AG09319 (cell line): Measurements from ENCODE around the gene MGST2.

Source experiments
- DNase-seq: peaks from one replicate; pipeline ENCODE4 v3.0.0-alpha.2; 2010; ENCODE audit warnings: low read depth; ENCODE audit errors: extremely low read depth
- TF ChIP-seq, protein P1 (sequence below): IDR thresholded peaks from 2 replicates; pipeline ENCODE4 v1.5.1; 2011; ENCODE audit warnings: low read depth, mild to moderate bottlenecking, inconsistent platforms, low read length, moderate library complexity

The MGST2 gene

DNA sequence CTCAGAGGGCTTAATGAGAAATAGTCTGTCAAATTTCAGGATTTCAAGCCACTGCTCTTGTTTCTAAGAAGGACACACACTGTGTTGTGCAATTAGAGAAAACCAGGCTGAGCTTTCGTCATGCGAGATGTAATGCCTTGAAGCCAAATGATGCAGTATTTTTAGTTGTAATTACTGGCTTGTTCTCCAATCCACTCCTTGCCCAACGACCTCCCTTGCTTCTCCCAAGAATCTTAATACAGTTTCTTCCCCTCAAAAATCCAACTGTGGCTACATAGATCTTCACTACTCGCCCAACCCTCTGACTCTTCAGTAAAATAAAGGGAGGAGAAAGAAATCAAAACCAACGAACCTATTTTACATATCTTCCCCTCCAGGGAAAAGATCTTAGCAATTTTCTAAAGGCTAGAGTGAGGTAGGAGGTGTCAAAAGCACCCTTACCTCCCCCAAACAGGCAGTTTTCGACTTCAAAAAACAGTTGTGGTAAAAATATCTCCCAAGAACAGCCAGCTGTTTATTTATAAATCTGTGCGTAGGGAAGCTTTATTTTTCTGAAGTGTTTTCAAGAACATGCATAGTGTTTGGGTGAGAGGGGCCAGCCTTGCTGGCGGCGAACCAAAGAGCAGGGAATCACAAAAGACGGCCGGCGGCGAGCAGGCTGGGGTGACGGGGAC is 68.7 kb downstream of the MGST2 start:
- DNase-seq: peak; percentile 52
- TF ChIP-seq, protein P1, sequence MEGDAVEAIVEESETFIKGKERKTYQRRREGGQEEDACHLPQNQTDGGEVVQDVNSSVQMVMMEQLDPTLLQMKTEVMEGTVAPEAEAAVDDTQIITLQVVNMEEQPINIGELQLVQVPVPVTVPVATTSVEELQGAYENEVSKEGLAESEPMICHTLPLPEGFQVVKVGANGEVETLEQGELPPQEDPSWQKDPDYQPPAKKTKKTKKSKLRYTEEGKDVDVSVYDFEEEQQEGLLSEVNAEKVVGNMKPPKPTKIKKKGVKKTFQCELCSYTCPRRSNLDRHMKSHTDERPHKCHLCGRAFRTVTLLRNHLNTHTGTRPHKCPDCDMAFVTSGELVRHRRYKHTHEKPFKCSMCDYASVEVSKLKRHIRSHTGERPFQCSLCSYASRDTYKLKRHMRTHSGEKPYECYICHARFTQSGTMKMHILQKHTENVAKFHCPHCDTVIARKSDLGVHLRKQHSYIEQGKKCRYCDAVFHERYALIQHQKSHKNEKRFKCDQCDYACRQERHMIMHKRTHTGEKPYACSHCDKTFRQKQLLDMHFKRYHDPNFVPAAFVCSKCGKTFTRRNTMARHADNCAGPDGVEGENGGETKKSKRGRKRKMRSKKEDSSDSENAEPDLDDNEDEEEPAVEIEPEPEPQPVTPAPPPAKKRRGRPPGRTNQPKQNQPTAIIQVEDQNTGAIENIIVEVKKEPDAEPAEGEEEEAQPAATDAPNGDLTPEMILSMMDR: no peak

DNA sequence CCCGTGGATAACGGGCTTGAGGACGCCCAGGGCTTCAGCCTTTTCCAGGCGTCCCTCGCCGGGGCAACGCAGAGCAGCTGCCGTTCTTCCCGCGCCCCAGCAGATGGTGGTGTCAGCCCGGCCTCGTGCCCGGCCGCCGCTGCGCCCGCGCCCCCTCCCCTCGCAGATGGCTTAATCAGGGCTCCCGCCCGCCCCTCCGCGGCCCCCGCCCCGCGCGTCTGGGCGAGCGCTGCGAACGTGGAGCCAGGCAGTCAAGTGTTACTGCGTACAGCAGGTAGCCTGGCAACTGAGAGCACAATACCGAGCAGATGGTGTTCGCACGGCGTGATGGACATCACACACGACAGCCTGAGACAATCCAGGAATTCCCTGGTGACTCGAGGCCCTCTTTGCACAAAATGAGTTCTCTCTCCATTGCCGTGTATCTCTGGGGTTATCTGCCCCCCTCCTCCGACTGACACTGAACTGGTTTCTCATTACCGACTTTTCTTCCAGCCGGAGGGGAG is 69.3 kb downstream of the MGST2 start:
- DNase-seq: peak; percentile 50
- TF ChIP-seq, protein P1: peak; percentile 62

DNA sequence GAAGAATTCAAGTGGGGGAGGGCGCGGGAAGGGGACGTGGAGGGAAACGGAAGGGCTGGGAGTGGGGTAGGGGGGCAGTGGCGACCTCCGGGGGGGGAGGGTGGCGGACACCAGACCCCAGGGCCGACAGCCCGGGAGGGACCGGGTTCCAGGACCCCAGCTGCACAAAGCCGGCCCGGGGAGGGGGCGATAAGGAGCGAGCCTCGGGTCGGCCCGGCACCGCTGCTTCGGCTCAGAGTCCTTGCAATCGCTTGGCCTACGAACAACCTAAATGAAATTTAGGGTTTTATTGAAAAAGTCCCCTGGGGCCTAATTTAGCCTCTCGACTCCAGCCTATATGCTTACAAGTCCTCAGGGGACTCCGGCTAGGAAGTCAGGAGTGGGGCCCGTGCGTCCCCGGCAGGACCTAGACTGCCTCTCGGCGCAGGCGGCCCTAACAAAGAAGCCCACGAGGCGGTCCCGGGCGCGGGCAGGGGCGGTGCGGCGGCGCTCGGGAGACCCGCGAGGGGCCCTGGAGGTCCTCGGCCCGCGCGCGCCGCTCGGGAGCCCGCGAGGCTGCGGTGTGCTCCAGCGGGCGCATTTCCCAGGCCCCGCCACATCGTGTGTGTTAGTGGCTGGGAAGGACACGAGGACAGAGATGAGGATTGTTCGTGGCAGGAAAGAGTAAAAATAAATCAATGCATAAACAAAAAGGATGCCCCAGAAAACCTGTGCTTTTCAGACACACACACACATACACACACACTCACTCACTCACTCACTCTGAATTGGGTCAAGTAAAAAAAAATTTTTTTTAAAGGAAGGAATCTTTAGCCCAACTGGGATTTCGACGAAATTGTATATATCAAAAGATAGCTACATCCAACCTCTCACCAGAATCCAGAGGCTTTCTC is 70.0 kb downstream of the MGST2 start:
- no peak for DNase-seq
- TF ChIP-seq, protein P1: no peak

DNA sequence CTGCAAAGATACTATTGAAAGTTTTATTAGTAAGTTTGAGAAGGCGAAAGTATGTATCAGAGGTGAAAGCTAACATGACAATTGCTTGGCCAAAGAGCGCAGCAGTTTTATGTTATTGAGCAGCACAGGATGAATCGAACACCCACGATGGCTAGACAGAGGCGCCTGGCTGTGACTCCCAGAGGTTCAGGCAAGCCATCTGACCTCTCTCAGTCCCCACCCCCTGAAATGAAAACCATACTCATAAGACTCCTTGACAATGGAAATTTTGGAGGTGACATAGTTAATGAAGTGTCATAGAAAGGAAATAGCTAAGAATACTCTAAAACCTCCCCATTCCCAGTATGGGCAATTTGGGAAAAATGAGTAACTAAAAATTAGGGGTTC is 70.6 kb downstream of the MGST2 start:
- no peak for DNase-seq
- TF ChIP-seq, protein P1: no peak

DNA sequence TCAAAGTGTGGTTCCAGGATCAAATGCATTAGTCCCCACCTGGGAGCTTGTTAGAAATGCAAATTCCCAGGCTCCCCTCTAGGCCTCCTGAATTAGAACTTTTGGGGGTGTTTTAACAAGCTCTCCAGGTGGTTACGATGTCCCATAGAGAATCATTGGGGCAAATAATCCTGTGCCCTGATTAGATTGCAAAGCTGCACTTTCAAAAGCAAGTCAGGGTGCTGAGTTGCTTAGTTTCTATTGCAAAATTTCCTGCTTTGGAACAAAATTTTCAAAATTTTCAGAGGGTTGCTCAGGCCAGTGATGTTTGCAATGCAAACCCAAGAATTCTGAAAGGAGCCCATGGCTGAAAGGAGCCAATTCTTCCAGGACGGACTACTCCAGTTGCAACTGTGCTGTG is 71.0 kb downstream of the MGST2 start:
- no peak for DNase-seq

DNA sequence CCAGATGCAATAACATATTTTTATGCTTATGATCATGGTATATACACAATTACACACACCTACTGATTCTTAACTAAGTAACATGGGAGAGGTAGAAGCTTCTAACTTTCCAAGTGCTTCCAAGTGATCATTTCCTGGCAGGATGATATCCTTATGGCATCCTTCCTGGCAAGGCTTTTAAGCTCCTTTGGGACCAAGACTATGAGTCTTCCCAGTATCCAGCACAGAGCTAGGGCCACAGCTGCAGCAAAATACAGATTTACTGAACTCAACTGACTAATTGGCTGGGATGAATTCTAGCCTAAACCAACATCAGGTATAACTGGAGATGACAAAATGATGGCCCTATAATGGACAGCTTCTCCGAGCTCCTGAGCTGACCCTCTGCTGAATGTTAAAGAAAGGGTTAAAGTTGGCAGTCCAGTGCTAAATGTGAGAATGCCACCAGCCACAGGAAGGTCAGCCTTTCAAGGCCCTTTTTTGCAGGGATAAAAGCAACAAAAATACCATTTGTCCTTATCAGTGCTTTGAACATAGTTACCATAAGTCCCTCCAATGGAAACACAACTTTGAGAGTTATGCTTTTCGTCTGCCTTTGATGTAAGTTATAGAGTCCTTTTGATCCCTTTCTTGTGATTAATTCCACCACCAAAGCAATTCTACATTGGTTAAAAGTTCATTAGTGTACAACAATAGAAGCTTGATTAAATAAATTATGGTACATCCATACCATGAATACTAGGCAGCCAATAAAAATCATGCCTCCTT is 73.4 kb downstream of the MGST2 start:
- TF ChIP-seq, protein P1: no peak
- no peak for DNase-seq

More for the DNA sequence above, 71.0 kb downstream of the MGST2 start:
- TF ChIP-seq, protein P1: no peak
